Stimulated activated CD8-positive, alpha-beta memory T cell treated with anti-CD3 and anti-CD28 coated beads, Interleukin-15, amount 100 ng/mL, for 1 hour (primary cell): ENCODE measurements around the gene SLC19A1.

ENCODE experiments used
- DNase-seq: peaks from one replicate; pipeline ENCODE4 v3.0.0-alpha.2; 2020; ENCODE audit warnings: low read depth

The SLC19A1 gene

DNA sequence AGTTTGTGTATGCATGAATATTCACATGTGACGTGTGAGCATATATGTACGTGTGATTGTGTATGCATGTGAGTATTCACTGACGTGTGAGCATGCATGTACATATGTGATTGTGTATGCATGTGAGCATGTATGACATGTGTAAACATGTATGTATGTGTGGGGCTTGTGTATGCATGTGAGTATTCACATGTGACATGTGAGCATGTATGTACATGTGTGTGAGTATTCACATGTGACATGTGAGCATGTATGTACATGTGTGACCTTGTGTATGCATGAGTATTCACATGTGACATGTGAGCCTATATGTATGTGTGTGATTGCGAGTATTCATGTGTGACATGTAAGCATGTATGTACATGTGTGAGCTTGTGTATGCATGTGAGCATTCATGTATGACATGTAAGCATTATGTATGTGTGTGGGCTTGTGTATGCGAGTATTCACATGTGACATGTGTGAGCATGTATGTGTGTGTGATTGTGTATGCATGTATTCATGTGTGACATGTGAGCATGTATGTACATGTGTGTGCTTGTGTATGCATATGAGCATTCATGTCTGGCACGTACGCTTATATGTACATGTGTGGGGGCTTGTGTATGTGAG, 89.4 kb downstream of the SLC19A1 start:
- no peak for DNase-seq

GRCh38 chr21:45451771-45452182, 90.5 kb downstream of the SLC19A1 start:
- DNase-seq, result no peak

DNA sequence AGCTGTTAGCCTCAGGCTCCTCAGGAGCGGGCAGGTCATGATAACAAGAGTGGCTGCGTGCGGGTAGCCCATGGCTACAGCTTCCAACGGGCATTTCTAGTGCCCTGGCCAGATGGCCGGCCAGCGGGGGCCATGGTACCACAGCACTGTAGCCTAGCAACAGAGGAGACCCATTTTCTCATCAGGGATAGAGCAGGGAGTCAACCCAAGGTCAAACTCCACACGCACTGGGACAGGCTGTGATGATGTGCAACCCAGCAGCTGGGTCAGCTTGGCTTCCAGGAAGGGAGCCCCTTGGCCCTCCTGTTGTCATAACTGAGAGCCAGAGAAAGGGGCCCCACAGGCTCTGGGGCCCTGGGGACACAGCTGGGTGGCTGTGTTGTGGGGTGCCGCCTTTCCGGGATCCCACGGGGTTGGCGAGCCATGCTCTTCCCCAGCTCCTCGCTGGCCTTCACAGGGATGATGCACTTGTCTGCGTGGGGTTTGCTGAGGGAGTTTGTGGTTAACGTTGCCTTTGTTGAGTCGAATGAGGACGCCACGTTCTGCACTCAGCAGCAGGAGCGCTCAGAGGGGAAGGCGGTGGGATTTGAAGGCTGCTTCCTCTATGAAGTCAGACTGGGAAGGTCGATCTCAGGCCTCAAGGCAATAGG, 91.0 kb downstream of the SLC19A1 start:
- DNase-seq, result no peak

DNA sequence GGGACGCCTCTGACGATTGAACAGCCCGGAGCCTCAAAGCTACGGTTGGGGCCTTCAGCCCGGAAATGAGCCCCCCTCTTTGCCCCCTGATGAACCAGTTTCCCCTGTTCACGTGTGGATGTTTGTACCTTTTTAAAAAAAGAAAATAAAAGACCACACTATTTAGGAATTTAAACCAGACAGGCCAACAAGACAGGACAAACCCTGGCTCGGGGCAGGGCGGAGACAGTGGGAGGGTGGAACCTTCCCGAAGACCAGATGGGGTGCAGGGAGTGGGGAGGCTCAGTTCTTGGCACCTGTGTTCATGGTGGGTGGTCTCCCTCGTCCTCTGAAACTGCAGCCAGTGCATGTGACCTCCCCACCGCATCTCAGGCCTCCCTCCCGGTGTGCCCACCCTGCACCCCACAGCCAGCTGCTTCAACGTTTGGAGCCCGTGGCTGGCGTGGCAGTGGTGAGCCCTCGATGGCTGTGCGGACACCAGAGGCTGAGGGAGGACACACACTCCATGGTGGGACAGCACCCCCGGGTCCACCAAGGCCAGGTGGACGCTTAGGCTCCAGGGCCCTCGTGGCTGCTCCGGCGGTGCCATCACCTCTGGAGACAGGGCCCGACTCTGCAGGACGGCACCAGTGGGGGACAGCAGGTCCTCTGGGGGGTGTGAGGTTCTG, 91.7 kb downstream of the SLC19A1 start:
- no peak for DNase-seq

DNA sequence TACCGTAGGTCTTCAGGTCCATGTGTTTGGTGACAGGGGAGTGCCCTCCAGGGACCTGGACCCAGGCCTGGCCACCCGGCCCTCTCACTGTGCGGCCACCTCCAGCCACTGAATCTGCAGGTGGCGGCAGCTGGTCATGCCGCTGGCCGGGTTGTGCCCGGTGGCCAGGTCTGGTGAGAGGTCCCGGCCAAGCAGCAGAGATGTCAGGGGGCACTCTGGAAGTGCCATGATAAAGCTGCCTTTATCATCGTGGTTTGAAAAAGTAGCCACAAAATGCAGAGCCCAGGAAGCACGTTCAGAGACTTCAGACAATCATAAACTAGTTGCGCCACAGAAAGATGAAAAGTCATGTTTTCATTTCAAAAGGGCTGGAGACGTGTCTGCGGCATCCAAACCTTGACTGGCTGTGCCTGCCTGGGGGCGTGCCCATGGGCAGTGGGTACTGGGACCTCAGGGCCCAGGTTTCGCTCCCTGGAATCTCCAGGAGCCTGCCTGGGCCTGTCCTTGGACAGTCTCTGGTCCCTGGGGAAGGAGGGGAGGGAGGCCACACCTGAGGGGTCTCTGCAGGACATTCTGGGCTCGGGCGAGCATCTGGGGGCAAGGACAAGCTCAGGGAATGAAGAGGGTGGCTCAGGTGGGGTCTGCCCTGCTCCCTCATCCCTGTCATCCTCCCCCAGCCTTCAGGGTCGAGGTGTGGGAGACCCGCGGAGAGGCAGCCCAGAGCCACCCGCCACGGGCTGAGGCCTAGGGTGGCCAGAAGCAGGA, 92.4 kb downstream of the SLC19A1 start:
- no peak for DNase-seq

DNA sequence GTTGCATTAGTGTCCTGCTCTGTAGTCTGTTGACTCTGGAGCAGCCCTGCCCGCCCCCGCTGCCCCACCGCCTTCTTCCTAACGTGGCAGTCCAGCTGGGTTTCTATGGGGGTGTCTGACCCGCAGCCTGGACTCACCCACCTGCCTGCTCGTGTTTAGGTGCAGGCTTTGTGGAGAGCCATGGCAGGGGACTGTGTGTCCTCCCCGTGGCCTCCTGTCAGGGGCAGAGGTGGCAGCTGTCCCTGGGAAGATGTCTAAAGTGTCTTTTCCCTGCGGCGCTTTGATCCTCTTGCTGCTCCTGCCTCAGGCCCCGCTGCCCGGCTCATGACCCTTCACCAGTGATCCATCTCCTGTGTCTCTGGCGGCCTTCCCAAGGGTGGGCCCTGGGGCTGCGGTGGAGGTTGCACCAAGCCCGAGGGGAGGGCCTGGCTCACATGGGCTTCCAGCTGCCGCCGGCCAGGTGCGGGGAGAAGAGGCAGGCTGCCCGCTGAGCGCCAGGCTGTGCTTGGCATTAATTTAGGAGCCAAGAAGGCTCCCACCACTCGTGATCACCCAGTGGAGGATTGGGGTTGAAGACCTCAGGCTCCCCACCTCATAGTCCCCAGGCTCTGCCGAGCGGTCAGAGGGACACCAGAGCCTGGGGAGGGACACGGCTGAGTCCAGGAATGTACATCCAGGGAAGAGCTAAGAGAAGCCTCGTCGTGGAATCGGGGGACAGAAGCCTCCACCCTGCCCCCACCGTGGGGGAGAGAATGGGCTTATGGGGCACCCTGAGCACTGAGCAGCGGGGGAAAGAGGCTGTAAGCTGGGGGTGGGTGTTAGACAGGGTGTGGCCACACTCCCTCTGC, 93.2 kb downstream of the SLC19A1 start:
- no peak for DNase-seq

- DNase-seq, result no peak
Observed at GRCh38 chr21:45448283-45448809, 93.9 kb downstream of the SLC19A1 start.
